ENCODE measurements around the gene LMO1.
A peak's percentile ranks its signal among the peaks of the same experiment; 100 is the strongest.

The LMO1 gene

GRCh38 chr11:8263769-8264410 is at the start of gene LMO1:
Gene LMO1 (minus strand): TSS chr11:8263878. CDS start chr11:8263362, 516 bp downstream.
- peak; percentile 24 to 59 for DNase-seq (ENCODE audit: extremely low read depth in 1 of 2, low read depth in 1 of 2)

GRCh38 chr11:8312986-8313385 is 49.3 kb upstream of the LMO1 start:
- DNase-seq (ENCODE audit: extremely low read depth in 1 of 2, low read depth in 1 of 2), result no peak

GRCh38 chr11:8311366-8311765 is 47.7 kb upstream of the LMO1 start:
- DNase-seq (ENCODE audit: extremely low read depth in 1 of 2, low read depth in 1 of 2), result no peak

GRCh38 chr11:8310743-8311298 is 47.1 kb upstream of the LMO1 start:
- DNase-seq (ENCODE audit: extremely low read depth in 1 of 2, low read depth in 1 of 2), result no peak

GRCh38 chr11:8309862-8310261 is 46.2 kb upstream of the LMO1 start:
- DNase-seq (ENCODE audit: extremely low read depth in 1 of 2, low read depth in 1 of 2), result no peak

- no peak for DNase-seq (ENCODE audit: extremely low read depth in 1 of 2, low read depth in 1 of 2)
Measured at GRCh38 chr11:8309311-8309710, 45.6 kb upstream of the LMO1 start.

- DNase-seq (ENCODE audit: extremely low read depth in 1 of 2, low read depth in 1 of 2), result no peak
Measured at GRCh38 chr11:8307601-8308000, 43.9 kb upstream of the LMO1 start.

- no peak for DNase-seq (ENCODE audit: extremely low read depth in 1 of 2, low read depth in 1 of 2)
Measured at GRCh38 chr11:8301622-8302021, 37.9 kb upstream of the LMO1 start.

- no peak for DNase-seq (ENCODE audit: extremely low read depth in 1 of 2, low read depth in 1 of 2)
Measured at GRCh38 chr11:8298801-8299786, 35.4 kb upstream of the LMO1 start.

GRCh38 chr11:8297781-8298440 is 34.2 kb upstream of the LMO1 start:
- no peak for DNase-seq (ENCODE audit: extremely low read depth in 1 of 2, low read depth in 1 of 2)

- DNase-seq (ENCODE audit: extremely low read depth in 1 of 2, low read depth in 1 of 2), result no peak
Measured at GRCh38 chr11:8296872-8297271, 33.2 kb upstream of the LMO1 start.

GRCh38 chr11:8296038-8296649 is 32.5 kb upstream of the LMO1 start:
- DNase-seq (ENCODE audit: extremely low read depth in 1 of 2, low read depth in 1 of 2), result no peak

GRCh38 chr11:8294251-8294935 is 30.7 kb upstream of the LMO1 start:
- DNase-seq (ENCODE audit: extremely low read depth in 1 of 2, low read depth in 1 of 2), result no peak

GRCh38 chr11:8293171-8293570 is 29.5 kb upstream of the LMO1 start:
- no peak for DNase-seq (ENCODE audit: extremely low read depth in 1 of 2, low read depth in 1 of 2)

GRCh38 chr11:8292351-8292750 is 28.7 kb upstream of the LMO1 start:
- no peak for DNase-seq (ENCODE audit: extremely low read depth in 1 of 2, low read depth in 1 of 2)

- DNase-seq (ENCODE audit: extremely low read depth in 1 of 2, low read depth in 1 of 2), result no peak
Measured at GRCh38 chr11:8291421-8292350, 28.0 kb upstream of the LMO1 start.

GRCh38 chr11:8290081-8290810 is 26.6 kb upstream of the LMO1 start:
- no peak for DNase-seq (ENCODE audit: extremely low read depth in 1 of 2, low read depth in 1 of 2)

GRCh38 chr11:8289492-8289918 is 25.8 kb upstream of the LMO1 start:
- no peak for DNase-seq (ENCODE audit: extremely low read depth in 1 of 2, low read depth in 1 of 2)
